ENCODE measurements around the gene HYAL1.

- no peak for TF ChIP-seq POLR2A (IDR thresholded peaks at IDR 0.05)
- TF ChIP-seq, protein P1, sequence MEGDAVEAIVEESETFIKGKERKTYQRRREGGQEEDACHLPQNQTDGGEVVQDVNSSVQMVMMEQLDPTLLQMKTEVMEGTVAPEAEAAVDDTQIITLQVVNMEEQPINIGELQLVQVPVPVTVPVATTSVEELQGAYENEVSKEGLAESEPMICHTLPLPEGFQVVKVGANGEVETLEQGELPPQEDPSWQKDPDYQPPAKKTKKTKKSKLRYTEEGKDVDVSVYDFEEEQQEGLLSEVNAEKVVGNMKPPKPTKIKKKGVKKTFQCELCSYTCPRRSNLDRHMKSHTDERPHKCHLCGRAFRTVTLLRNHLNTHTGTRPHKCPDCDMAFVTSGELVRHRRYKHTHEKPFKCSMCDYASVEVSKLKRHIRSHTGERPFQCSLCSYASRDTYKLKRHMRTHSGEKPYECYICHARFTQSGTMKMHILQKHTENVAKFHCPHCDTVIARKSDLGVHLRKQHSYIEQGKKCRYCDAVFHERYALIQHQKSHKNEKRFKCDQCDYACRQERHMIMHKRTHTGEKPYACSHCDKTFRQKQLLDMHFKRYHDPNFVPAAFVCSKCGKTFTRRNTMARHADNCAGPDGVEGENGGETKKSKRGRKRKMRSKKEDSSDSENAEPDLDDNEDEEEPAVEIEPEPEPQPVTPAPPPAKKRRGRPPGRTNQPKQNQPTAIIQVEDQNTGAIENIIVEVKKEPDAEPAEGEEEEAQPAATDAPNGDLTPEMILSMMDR (IDR thresholded peaks at IDR 0.05) = no peak
Measured at GRCh38 chr3:50327129-50327528, 23.8 kb upstream of the HYAL1 start.

Data from breast epithelium (tissue), 3 donors.